Subcutaneous abdominal adipose tissue (tissue), 5 donors: ENCODE data around the gene POMGNT2.

Source experiments
- H3K27ac ChIP-seq: one replicate; pipeline ENCODE4 v1.7.0; 2013; ENCODE audit warnings: low read depth, mild to moderate bottlenecking, inconsistent platforms, low read length, moderate library complexity
- H3K27me3 ChIP-seq, 5 donors: one replicate each; pipeline ENCODE4 v1.7.0; 2013; ENCODE audit warnings: low read length in 5 of 5, inconsistent platforms in 1 of 5; ENCODE audit not compliant: control insufficient read depth in 5 of 5, insufficient read depth in 4 of 5
- H3K36me3 ChIP-seq, 5 donors: one replicate each; pipeline ENCODE4 v1.7.0; 2013; ENCODE audit warnings: low read length in 5 of 5; ENCODE audit not compliant: control insufficient read depth in 5 of 5, insufficient read depth in 5 of 5
- H3K4me1 ChIP-seq, 5 donors: one replicate each; pipeline ENCODE4 v1.7.0; 2013; ENCODE audit warnings: low read length in 5 of 5, mild to moderate bottlenecking in 3 of 5, moderate library complexity in 1 of 5; ENCODE audit not compliant: control insufficient read depth in 5 of 5, insufficient read depth in 5 of 5
- H3K4me3 ChIP-seq, 5 donors: one replicate each; pipeline ENCODE4 v1.7.0; 2013; ENCODE audit warnings: low read length in 5 of 5, low read depth in 1 of 5
- H3K9ac ChIP-seq, 5 donors: one replicate each; pipeline ENCODE4 v1.7.0; 2013; ENCODE audit warnings: low read length in 5 of 5, mild to moderate bottlenecking in 4 of 5, moderate library complexity in 3 of 5
- H3K9me3 ChIP-seq, 5 donors: one replicate each; pipeline ENCODE4 v1.7.0; 2013; ENCODE audit warnings: low read length in 5 of 5; ENCODE audit not compliant: control insufficient read depth in 5 of 5
- donor health status: healthy.
- donor health status: healthy.
- donor health status: healthy.
- donor health status: healthy.
- donor health status: healthy.

POMGNT2 gene

GRCh38 chr3:43132870-43133636 is 27.2 kb upstream of the POMGNT2 start:
- Histone ChIP-seq H3K9ac (no peak overlapping the region), H3K27me3 (no peaks in the 10 kb centered on the region), H3K4me1 (no peaks in the 10 kb centered on the region), H3K4me3 (no peak overlapping the region), H3K9me3 (peaks cover 0 to 6% (median 2%) of the 10 kb centered on the region in 5 donors), H3K36me3 (no peaks in the 10 kb centered on the region), H3K27ac (no peak overlapping the region)

DNA sequence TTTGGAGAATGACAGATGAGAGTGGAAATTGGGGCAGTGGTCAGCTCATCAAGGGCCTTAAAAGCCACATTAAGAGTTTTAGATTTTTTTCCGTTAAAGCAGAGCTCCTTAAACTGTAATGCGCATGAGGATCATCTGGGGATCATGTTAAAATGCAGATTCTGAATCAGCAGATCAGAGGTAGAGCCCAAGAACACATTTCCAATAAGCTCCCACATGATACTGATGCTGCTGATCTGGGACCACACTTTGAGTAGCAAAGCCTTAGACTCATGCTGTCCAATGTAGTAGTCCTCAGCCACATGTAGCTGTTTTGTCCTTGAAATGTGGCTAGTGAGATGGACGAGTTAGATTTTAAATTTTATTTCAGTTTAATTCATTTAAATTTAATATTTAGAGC is 26.3 kb upstream of the POMGNT2 start:
- Histone ChIP-seq H3K27me3 (no peaks in the 10 kb centered on the region), H3K4me1 (no peaks in the 10 kb centered on the region), H3K9ac (no peak overlapping the region), H3K9me3 (peaks cover 0 to 6% (median 0%) of the 10 kb centered on the region in 5 donors), H3K27ac (no peak overlapping the region), H3K36me3 (no peaks in the 10 kb centered on the region), H3K4me3 (no peak overlapping the region)

GRCh38 chr3:43128464-43128863 is 22.6 kb upstream of the POMGNT2 start:
- no peaks in the 10 kb centered on the region for H3K4me1 ChIP-seq

GRCh38 chr3:43126536-43126935 is 20.7 kb upstream of the POMGNT2 start:
- Histone ChIP-seq H3K4me3 (no peak overlapping the region), H3K9ac (no peak overlapping the region), H3K27me3 (no peaks in the 10 kb centered on the region), H3K9me3 (peaks cover 0 to 7% (median 0%) of the 10 kb centered on the region in 5 donors), H3K4me1 (no peaks in the 10 kb centered on the region), H3K36me3 (no peaks in the 10 kb centered on the region), H3K27ac (no peak overlapping the region)

More at GRCh38 chr3:43128464-43128863, 22.6 kb upstream of the POMGNT2 start:
- H3K4me3 ChIP-seq: no peak overlapping the region
- peaks cover 0 to 5% (median 0%) of the 10 kb centered on the region in 5 donors for H3K9me3 ChIP-seq
- H3K9ac ChIP-seq: no peak overlapping the region
- H3K27me3 ChIP-seq: no peaks in the 10 kb centered on the region
- no peak overlapping the region for H3K27ac ChIP-seq
- H3K36me3 ChIP-seq: no peaks in the 10 kb centered on the region

DNA sequence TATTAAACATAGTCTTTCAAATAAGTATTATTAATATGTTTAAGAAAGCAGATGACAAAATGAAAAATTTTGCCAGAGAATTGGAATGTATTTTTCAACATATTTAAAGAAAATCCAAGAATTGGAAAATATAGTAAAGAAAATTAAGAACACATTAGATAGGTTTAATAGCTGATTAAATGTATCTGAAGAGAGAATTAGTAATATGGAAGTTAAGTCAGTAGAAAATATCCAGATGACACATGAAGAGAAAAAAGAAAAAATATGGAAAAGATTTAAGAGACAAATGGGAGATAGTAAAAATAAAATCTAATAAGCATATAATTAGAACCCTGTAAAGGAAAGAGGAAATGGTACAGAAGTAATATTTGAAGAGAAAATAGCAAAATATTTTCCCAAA is 18.0 kb upstream of the POMGNT2 start:
- H3K9me3 ChIP-seq: peaks cover 0 to 7% (median 0%) of the 10 kb centered on the region in 5 donors
- H3K4me1 ChIP-seq: no peaks in the 10 kb centered on the region
- no peak overlapping the region for H3K4me3 ChIP-seq
- no peaks in the 10 kb centered on the region for H3K27me3 ChIP-seq
- no peaks in the 10 kb centered on the region for H3K36me3 ChIP-seq
- no peak overlapping the region for H3K27ac ChIP-seq
- H3K9ac ChIP-seq: no peak overlapping the region

GRCh38 chr3:43120937-43121336 is 15.1 kb upstream of the POMGNT2 start:
- Histone ChIP-seq H3K36me3 (no peaks in the 10 kb centered on the region), H3K9ac (no peak overlapping the region), H3K4me3 (no peak overlapping the region), H3K9me3 (peaks cover 0 to 7% (median 0%) of the 10 kb centered on the region in 5 donors), H3K27ac (no peak overlapping the region), H3K4me1 (no peaks in the 10 kb centered on the region), H3K27me3 (no peaks in the 10 kb centered on the region)

DNA sequence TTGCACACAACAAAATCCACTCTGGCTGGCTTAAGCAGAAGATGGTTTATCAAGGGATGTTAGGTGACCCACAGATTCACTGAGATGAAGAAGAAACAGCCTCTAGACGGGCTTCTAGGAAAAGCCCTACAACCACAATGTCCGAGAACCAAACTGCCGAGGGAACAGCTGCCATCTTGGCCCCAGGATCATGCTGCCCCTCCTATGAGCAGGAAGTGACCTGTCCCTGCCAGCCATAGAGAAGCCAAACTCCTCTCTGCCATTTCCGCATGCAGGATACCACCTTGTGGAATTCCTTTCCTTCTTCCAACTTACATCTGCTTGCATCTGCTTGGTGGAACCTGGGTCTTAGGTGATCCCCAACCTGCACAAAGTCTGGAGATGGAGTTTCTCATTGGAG is 11.4 kb upstream of the POMGNT2 start:
- no peak overlapping the region for H3K27ac ChIP-seq
- no peaks in the 10 kb centered on the region for H3K36me3 ChIP-seq
- no peak overlapping the region for H3K4me3 ChIP-seq
- H3K4me1 ChIP-seq: no peaks in the 10 kb centered on the region
- H3K27me3 ChIP-seq: no peaks in the 10 kb centered on the region
- H3K9ac ChIP-seq: no peak overlapping the region
- no peaks in the 10 kb centered on the region for H3K9me3 ChIP-seq

DNA sequence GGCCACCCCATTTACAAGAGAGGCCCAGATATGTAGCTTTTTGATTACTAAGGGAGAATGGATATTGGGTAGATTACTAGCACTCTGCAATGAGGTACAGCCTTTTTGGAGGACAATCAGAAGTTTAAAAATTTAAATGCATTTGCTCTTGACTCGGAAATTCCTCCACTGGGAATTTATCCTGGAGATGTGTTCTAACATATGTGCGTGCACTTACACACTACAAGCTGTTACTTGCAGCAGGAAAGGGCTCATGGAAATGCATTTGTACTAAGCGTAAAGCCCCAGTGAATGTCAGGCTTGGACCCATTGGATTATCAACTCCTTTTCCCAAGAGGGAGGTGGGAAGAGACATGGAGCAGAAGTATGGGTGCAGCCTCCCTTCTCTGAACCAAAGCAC is 7.8 kb upstream of the POMGNT2 start:
- H3K36me3 ChIP-seq: no peaks in the 10 kb centered on the region
- H3K27me3 ChIP-seq: no peaks in the 10 kb centered on the region
- no peak overlapping the region for H3K4me3 ChIP-seq
- H3K9ac ChIP-seq: no peak overlapping the region
- no peaks in the 10 kb centered on the region for H3K4me1 ChIP-seq
- no peak overlapping the region for H3K27ac ChIP-seq
- H3K9me3 ChIP-seq: no peaks in the 10 kb centered on the region

DNA sequence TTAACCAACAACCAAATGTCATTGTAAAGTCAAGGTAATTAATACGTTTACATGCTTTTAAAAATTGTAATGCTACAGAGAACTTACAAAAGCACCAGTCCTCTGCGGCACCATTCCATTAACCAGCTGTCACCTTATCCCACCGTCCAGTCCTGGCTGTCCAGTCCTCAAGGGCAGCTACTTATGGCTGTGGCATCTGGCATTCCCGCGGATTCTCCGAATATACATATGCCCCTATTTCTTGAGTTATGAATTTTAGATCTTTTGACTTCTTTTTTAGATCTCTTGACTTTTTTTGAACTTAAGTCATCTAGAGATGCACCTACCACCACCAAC is 382 bp upstream of the POMGNT2 start:
- H3K4me1 ChIP-seq: peaks cover 6 to 25% (median 17%) of the 10 kb centered on the region in 5 donors
- peak overlapping the region in 2 of 5 donors; percentile 62 to 72 for H3K9ac ChIP-seq
- H3K36me3 ChIP-seq: no peaks in the 10 kb centered on the region
- H3K4me3 ChIP-seq: peak overlapping the region; percentile 71 to 87 (median 76)
- no peaks in the 10 kb centered on the region for H3K27me3 ChIP-seq
- H3K27ac ChIP-seq: no peak overlapping the region
- H3K9me3 ChIP-seq: no peaks in the 10 kb centered on the region

DNA sequence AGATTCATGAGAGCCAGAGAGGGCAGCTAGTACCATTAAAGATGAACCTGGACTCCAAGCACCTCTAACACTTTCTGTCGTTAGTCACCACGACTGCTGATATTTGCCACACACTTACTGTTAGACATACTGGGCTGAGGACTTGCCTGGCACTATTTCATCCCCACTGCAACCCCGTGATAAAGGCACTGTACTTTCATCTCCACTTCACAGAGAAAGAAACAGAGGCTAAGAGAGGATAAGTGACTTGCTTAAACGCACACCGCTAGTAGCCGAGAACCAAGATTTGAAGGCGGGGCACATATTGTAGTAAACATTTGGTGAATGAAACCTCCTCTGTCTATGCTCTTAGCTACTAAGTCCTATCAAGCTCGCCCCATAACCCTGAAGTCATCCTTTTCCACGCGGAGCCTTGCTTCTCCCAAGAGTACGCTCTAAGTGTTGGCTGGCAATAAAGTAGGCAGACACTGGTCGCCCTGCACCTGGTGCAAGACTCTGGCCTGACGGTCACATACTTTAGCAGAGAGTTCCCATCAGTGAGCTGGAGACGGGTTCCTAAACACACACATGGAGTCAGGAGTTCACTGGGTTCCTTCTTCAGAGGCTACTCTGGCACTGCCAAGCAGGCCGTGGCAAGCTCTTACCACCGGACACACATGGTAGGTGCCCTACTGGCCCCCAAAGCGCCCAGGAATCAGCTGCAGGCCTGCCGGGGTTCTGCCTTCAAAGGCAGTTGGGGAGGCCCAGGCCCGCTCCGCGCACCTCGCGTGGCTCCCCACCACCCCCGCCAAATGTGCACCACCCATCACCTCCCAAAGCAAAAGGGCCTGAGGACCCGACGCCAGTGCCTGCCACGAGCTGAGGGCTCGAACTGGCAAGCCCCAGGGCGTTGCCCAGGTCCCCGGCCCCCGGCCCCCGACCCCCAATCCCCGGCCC is 951 bp downstream of the POMGNT2 start:
- Histone ChIP-seq H3K4me3 (peak overlapping the region; percentile 67 to 77 (median 71)), H3K27me3 (no peaks in the 10 kb centered on the region), H3K9ac (peak overlapping the region in 3 of 5 donors; percentile 49 to 64 (median 56)), H3K9me3 (no peaks in the 10 kb centered on the region), H3K4me1 (peaks cover 6 to 25% (median 17%) of the 10 kb centered on the region in 5 donors), H3K36me3 (no peaks in the 10 kb centered on the region), H3K27ac (no peak overlapping the region)
